EH (cell line): Measurements from ENCODE around the gene HOXD8.

Experiments used
- DNase-seq: peaks from one replicate; pipeline ENCODE4 v3.0.0-alpha.2; 2015; ENCODE audit warnings: low read depth

The HOXD8 gene

GRCh38 chr2:176117162-176117822 is 12.2 kb upstream of the HOXD8 start:
- no peak for DNase-seq

- DNase-seq = no peak
These were observed 11.6 kb upstream of the HOXD8 start for GRCh38 chr2:176117823-176118371.

GRCh38 chr2:176118601-176119339 is 10.7 kb upstream of the HOXD8 start:
- DNase-seq = peak; percentile 10

GRCh38 chr2:176120364-176121189 is 8.9 kb upstream of the HOXD8 start:
- DNase-seq = no peak

- DNase-seq = no peak
These were observed 8.1 kb upstream of the HOXD8 start for GRCh38 chr2:176121190-176122051.

- DNase-seq = no peak
These were observed 7.3 kb upstream of the HOXD8 start for GRCh38 chr2:176122052-176122682.

GRCh38 chr2:176122683-176123410 is 6.7 kb upstream of the HOXD8 start, which contains the start of gene HOXD9:
TSS of gene HOXD9 (plus strand) at chr2:176122719. CDS start at chr2:176122769, 50 bp downstream.
- peak; percentile 34 for DNase-seq

GRCh38 chr2:176123411-176124109 is 5.9 kb upstream of the HOXD8 start:
- no peak for DNase-seq

- DNase-seq = no peak
These were observed 5.2 kb upstream of the HOXD8 start for GRCh38 chr2:176124110-176124946.

GRCh38 chr2:176124947-176125771 is 4.3 kb upstream of the HOXD8 start:
- no peak for DNase-seq

GRCh38 chr2:176125772-176126054 is 3.8 kb upstream of the HOXD8 start:
- DNase-seq = no peak

GRCh38 chr2:176126929-176127773 is 2.4 kb upstream of the HOXD8 start:
- DNase-seq = peak; percentile 57

GRCh38 chr2:176127774-176128072 is 1.8 kb upstream of the HOXD8 start:
- DNase-seq = no peak

- DNase-seq = no peak
These were observed 1.1 kb upstream of the HOXD8 start for GRCh38 chr2:176128172-176128981.

GRCh38 chr2:176129813-176130146 is 275 bp downstream of the HOXD8 start:
- no peak for DNase-seq

GRCh38 chr2:176130147-176130956 is 847 bp downstream of the HOXD8 start:
- peak; percentile 43 for DNase-seq
